Testis (tissue), 2 donors: ENCODE measurements around the gene PEX11G.

Experiments used
- CTCF ChIP-seq, 3 experiments: fragments of 450-650 bp in 2 of 3; fragments of 200-600 bp in 1 of 3; sonication (generic) in 1 of 3; IDR thresholded peaks; one replicate each; pipeline ENCODE4 v1.5.1; 2016 to 2019; ENCODE audit warnings: antibody characterized with exemption in 3 of 3, mild to moderate bottlenecking in 2 of 3, moderate library complexity in 1 of 3
- POLR2A ChIP-seq: fragments of 450-650 bp; IDR thresholded peaks from one replicate; pipeline ENCODE4 v1.6.1; 2017; ENCODE audit warnings: antibody characterized with exemption, mild to moderate bottlenecking, moderate library complexity

DNA sequence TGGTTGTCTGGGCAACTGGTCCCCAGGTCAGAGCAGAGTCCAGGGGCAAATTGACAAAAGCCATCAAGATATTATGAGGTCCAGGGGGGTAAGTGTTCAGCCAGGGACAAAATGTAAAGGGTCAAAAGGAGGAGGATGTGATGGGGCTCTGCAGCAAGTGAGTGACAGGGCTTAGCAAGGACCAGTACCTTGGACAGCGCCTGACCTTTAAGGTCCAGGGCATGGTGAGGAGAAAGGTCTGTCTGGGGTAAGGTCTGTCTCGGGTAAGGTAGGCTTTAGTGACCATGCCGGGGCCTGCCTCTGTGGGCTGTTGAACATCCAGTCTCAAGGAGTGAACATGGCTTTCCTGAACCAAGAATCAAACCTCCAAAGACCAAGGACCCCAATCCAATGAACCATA, 20.8 kb upstream of the PEX11G start:
- TF ChIP-seq POLR2A (no peak), CTCF (IDR thresholded peaks at IDR 0.05) (no peak)
